GM10266 (cell line): Measurements from ENCODE around the gene CDC20.
"Not testable (repeated sequence)": the region's sequence is repeated elsewhere in the genome, so short reads cannot be mapped to it uniquely, and the experiment has no call there.

Source experiments
- DNase-seq: peaks from one replicate; pipeline ENCODE4 v3.0.0; 2012; ENCODE audit errors: extremely low spot score
- TF ChIP-seq, protein P1 (sequence below): IDR thresholded peaks from 2 replicates; pipeline ENCODE4 v1.5.1; 2012; ENCODE audit warnings: mild to moderate bottlenecking, low read depth; ENCODE audit not compliant: control insufficient read depth, insufficient read depth; ENCODE audit errors: missing control alignments

CDC20 gene

DNA sequence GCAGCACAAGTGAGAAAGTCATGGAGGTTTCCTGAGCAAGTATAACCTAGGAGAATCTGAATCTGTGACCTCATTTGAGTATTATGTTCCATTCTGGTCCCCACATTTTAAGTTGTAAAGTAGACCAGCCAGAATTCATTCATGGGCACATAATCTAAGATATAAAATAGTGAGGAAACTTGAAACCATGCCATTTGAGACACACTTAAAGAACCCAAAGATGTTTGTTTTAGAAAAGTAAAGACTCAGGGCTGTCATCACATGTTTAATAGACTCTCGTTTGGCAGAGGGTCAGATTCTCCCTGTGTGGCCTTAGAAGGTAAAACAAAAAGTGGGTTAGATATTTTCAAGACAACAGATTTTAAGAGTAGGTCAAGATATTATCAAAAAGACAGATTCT lies 37.3 kb downstream of the CDC20 start:
- no peak for DNase-seq
- TF ChIP-seq, protein P1, sequence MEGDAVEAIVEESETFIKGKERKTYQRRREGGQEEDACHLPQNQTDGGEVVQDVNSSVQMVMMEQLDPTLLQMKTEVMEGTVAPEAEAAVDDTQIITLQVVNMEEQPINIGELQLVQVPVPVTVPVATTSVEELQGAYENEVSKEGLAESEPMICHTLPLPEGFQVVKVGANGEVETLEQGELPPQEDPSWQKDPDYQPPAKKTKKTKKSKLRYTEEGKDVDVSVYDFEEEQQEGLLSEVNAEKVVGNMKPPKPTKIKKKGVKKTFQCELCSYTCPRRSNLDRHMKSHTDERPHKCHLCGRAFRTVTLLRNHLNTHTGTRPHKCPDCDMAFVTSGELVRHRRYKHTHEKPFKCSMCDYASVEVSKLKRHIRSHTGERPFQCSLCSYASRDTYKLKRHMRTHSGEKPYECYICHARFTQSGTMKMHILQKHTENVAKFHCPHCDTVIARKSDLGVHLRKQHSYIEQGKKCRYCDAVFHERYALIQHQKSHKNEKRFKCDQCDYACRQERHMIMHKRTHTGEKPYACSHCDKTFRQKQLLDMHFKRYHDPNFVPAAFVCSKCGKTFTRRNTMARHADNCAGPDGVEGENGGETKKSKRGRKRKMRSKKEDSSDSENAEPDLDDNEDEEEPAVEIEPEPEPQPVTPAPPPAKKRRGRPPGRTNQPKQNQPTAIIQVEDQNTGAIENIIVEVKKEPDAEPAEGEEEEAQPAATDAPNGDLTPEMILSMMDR = no peak

- no peak for DNase-seq
- TF ChIP-seq, protein P1 = no peak
Measured at GRCh38 chr1:43398227-43398626, 39.4 kb downstream of the CDC20 start.

DNA sequence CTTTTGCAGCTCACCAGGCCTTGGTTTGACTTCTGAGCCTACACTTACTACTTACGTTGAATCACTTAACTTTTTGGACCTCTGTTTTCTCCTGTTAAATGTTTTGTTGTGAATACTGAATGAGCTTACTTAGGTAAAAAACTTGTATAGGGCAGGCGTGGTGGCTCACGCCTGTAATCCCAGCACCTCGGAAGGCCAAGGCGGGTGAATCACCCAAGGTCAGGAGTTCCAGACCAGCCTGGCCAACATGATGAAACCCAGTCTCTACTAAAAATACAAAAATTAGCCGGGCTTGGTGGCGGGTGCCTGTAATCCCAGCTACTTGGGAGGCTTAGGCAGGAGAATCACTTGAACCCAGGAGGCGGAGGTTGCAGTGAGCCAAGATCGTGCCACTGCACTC lies 41.7 kb downstream of the CDC20 start:
- DNase-seq = not testable (repeated sequence)

DNA sequence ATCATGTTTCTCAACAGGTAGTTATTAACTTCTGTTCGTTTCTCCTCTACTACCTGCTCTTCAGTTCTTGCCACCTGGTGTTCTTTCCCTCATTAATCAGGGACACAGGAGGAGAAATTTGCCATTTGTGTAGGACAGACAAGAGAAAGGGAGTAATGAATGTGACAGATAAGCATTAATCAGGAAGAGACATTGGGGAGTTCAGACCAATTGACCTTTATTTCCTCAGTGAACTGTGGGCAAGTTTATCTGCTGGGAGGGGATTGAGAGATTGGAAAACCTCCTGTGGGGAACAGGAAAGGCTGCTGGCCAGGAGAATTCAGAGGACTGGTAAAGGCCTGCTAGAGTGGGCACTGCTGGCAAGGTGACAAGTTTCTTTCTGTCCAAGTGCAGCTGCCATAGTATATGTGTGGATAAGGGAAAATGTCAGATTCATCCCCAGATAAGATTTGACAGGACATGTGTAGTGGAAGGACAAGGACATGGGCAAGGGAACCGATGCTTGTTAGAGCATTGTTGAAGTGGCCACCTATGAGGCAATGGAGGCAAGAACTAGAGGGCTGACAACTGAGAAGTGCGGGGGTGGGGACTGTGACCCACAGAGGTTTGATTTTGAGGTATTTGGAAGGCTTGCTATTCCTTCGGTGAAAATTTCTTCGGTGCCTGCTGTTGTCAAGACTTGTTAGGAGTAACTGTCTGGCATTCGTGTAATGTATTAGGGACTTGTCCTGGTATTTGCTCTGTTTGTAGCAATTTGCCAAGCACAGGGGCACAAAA lies 43.5 kb downstream of the CDC20 start:
- no peak for DNase-seq
- TF ChIP-seq, protein P1 = no peak

- no peak for DNase-seq
- TF ChIP-seq, protein P1 = no peak
Measured at GRCh38 chr1:43404353-43404752, 45.6 kb downstream of the CDC20 start.

DNA sequence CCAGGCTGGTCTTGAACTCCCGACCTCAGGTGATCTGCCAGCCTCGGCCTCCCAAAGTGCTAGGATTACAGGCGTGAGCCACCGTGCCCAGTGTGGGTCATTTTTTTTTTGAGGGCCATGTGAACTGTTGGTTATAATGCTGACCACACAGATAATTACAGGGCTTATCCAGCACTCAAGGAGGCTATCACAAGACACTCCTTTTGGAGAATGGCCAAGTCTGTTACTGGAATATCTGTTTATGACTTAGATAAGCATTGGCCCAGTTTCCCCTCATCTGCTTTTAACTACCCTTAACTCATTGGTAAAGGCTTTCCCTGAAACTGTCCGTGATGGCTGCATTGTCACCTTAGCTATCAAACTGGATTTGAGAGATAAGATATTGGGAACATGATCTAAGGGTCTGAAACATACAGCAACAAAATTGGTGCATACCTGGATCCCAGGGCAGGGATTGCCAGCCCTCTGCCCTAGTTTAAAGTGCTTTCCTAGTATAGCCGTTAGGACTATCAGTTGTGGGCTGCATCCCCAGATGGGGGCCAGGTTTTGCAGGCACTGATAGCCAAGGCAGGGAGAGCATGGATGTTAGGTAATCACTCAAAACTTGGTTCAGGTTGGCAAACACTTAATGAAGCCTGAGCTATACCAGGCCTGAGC lies 46.6 kb downstream of the CDC20 start:
- TF ChIP-seq, protein P1 = no peak
- DNase-seq = no peak

- TF ChIP-seq, protein P1 = no peak
Measured at GRCh38 chr1:43405876-43406234, 47.1 kb downstream of the CDC20 start.

More at GRCh38 chr1:43405876-43406234, 47.1 kb downstream of the CDC20 start:
- DNase-seq = no peak
